ENCODE results near the gene PYROXD2. TPM values are rescaled to one million over a fixed set of nuclear protein-coding genes. Genes with fewer than 3 reads are reported as not detected.

PYROXD2 gene
- total and polyA plus RNA-seq, 2 of the 13 experiments (the other 11 are each of a cell fraction or from before 2014, with no cell fraction given) = 2.0 to 6.2 TPM

DNA sequence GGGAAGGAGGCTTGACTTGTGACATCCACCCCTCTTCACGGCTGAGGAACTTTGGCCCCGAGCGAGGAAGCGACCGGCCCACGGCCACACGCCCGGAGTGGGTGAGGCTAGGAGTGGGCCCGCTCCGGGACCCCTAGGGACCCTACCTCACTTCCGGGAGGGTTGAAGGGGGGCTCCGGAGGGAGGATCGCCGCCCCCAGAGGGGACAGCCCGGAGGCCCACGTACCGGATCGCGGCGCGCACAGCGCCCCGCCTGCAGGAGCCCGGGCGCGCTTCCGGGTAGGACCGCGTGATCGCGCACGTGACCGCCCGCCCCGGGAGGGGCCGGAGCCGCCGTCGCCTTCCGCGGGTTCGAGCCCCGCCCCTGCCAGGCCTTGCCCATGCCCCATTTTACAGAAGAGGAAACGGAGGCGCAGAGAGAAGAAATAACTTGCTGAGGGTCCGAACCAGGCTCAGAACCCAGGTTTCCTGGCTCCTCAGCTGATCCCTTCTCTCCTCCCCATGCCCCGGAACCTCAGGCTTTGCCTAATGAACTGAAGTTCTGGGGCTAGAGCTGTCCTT, 31.8 kb upstream of the PYROXD2 start, which contains the start of gene HPS1 (continued):
- TF ChIP-seq KLF15 (CRISPR knock-in tag; IDR thresholded peaks at IDR 0.05; ENCODE audit: borderline replicate concordance) (no peak), ZGPAT (CRISPR knock-in tag; IDR thresholded peaks at IDR 0.05) (no peak), HOXA7 (CRISPR knock-in tag; IDR thresholded peaks at IDR 0.05) (no peak), SIN3B (IDR thresholded peaks at IDR 0.05; ENCODE audit: low read length) (0 out of 2 replicates have a peak, but pooled peaks have one; percentile 28), MIER3 (CRISPR knock-in tag; IDR thresholded peaks at IDR 0.05; ENCODE audit: borderline replicate concordance) (no peak), ZNF446 (CRISPR knock-in tag; IDR thresholded peaks at IDR 0.05) (no peak), ZNF776 (CRISPR knock-in tag; IDR thresholded peaks at IDR 0.05) (peak; percentile 63; the same call in 1 of the 2 replicates), ZZZ3 (CRISPR knock-in tag; IDR thresholded peaks at IDR 0.05; ENCODE audit: borderline replicate concordance) (no peak), RNF2 (conservative IDR thresholded peaks at IDR 0.05; ENCODE audit: low read depth) (no peak), DDIT3 (CRISPR knock-in tag; IDR thresholded peaks at IDR 0.05) (no peak), ISL2 (CRISPR knock-in tag; IDR thresholded peaks at IDR 0.05) (peak; percentile 55), RFX3 (CRISPR knock-in tag; IDR thresholded peaks at IDR 0.05) (no peak), MED8 (CRISPR knock-in tag; IDR thresholded peaks at IDR 0.05; ENCODE audit: insufficient replicate concordance) (no peak), RBM39 (IDR thresholded peaks at IDR 0.05; ENCODE audit: low read depth, low read length, poor library complexity, severe bottlenecking) (no peak), THYN1 (CRISPR knock-in tag; IDR thresholded peaks at IDR 0.05; ENCODE audit: borderline replicate concordance, low read depth) (no peak), SETDB1 (CRISPR knock-in tag; IDR thresholded peaks at IDR 0.05; ENCODE audit: borderline replicate concordance) (no peak), KLF6 (CRISPR knock-in tag; IDR thresholded peaks at IDR 0.05) (no peak), ARID3A (IDR thresholded peaks at IDR 0.05; ENCODE audit: low read depth, low read length) (no peak), ZNF557 (CRISPR knock-in tag; IDR thresholded peaks at IDR 0.05) (no peak), RAD21 (CRISPR knock-in tag; IDR thresholded peaks at IDR 0.05) (0 out of 2 replicates have a peak, but pooled peaks have one; percentile 8), ZNF83 (CRISPR knock-in tag; IDR thresholded peaks at IDR 0.05; ENCODE audit: borderline replicate concordance) (no peak), KLF13 (CRISPR knock-in tag; IDR thresholded peaks at IDR 0.05) (no peak)
- TF ChIP-seq, protein P1, sequence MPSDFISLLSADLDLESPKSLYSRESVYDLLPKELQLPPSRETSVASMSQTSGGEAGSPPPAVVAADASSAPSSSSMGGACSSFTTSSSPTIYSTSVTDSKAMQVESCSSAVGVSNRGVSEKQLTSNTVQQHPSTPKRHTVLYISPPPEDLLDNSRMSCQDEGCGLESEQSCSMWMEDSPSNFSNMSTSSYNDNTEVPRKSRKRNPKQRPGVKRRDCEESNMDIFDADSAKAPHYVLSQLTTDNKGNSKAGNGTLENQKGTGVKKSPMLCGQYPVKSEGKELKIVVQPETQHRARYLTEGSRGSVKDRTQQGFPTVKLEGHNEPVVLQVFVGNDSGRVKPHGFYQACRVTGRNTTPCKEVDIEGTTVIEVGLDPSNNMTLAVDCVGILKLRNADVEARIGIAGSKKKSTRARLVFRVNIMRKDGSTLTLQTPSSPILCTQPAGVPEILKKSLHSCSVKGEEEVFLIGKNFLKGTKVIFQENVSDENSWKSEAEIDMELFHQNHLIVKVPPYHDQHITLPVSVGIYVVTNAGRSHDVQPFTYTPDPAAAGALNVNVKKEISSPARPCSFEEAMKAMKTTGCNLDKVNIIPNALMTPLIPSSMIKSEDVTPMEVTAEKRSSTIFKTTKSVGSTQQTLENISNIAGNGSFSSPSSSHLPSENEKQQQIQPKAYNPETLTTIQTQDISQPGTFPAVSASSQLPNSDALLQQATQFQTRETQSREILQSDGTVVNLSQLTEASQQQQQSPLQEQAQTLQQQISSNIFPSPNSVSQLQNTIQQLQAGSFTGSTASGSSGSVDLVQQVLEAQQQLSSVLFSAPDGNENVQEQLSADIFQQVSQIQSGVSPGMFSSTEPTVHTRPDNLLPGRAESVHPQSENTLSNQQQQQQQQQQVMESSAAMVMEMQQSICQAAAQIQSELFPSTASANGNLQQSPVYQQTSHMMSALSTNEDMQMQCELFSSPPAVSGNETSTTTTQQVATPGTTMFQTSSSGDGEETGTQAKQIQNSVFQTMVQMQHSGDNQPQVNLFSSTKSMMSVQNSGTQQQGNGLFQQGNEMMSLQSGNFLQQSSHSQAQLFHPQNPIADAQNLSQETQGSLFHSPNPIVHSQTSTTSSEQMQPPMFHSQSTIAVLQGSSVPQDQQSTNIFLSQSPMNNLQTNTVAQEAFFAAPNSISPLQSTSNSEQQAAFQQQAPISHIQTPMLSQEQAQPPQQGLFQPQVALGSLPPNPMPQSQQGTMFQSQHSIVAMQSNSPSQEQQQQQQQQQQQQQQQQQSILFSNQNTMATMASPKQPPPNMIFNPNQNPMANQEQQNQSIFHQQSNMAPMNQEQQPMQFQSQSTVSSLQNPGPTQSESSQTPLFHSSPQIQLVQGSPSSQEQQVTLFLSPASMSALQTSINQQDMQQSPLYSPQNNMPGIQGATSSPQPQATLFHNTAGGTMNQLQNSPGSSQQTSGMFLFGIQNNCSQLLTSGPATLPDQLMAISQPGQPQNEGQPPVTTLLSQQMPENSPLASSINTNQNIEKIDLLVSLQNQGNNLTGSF (CRISPR knock-in tag; IDR thresholded peaks at IDR 0.05) = no peak
